ENCODE results near the gene BCAS1. TPM values are rescaled to one million over a fixed set of nuclear protein-coding genes. Genes with fewer than 3 reads are reported as not detected.
A peak's percentile ranks its signal among the peaks of the same experiment; 100 is the strongest.

Gene BCAS1
- total and polyA plus RNA-seq, 10 of the 15 experiments (the other 5 are each of a cell fraction or from before 2014, with no cell fraction given) = 0.21 to 1.4 (median 0.55) TPM

GRCh38 chr20:53922901-53923314 lies 147.5 kb downstream of the BCAS1 start (continued):
- TF ChIP-seq ZBTB11 (CRISPR knock-in tag; IDR thresholded peaks at IDR 0.05) (no peak), YBX1 (IDR thresholded peaks at IDR 0.05) (no peak), HCFC1 (IDR thresholded peaks at IDR 0.05; ENCODE audit: low read length) (no peak), CREM (IDR thresholded peaks at IDR 0.05; ENCODE audit: low read depth) (peak; percentile 70; the same call in 1 of the 2 replicates), SP1 (IDR thresholded peaks at IDR 0.05; ENCODE audit: low read depth, low read length) (peak; percentile 35), ASH2L (IDR thresholded peaks at IDR 0.05; ENCODE audit: borderline replicate concordance, low read depth) (no peak), IKZF1 (conservative IDR thresholded peaks at IDR 0.05) (peak; percentile 96), JUNB (IDR thresholded peaks at IDR 0.05) (peak; percentile 28; the same call in 1 of the 2 replicates), HDAC6 (IDR thresholded peaks at IDR 0.05; ENCODE audit: unreplicated experiment) (no peak), ZNF384 (IDR thresholded peaks at IDR 0.05; ENCODE audit: borderline replicate concordance, low read depth, low read length) (no peak), ZBED1 (IDR thresholded peaks at IDR 0.05; ENCODE audit: borderline replicate concordance) (peak; percentile 67; the same call in 1 of the 2 replicates), ZNF622 (IDR thresholded peaks at IDR 0.05) (no peak), ZNF24 (IDR thresholded peaks at IDR 0.05) (no peak; the same call in 1 of the 2 replicates), NFIC (IDR thresholded peaks at IDR 0.05; ENCODE audit: low read depth, low read length) (peak; percentile 88), EZH2 (IDR thresholded peaks at IDR 0.05; ENCODE audit: borderline replicate concordance, control insufficient read depth, low read depth, low read length) (no peak), BCL3 (IDR thresholded peaks at IDR 0.05; ENCODE audit: borderline replicate concordance, insufficient read depth, low read depth, low read length, poor library complexity, severe bottlenecking) (peak; percentile 72), BRCA1 (IDR thresholded peaks at IDR 0.05; ENCODE audit: low read depth, low read length) (no peak)
- TF ChIP-seq, protein P1, sequence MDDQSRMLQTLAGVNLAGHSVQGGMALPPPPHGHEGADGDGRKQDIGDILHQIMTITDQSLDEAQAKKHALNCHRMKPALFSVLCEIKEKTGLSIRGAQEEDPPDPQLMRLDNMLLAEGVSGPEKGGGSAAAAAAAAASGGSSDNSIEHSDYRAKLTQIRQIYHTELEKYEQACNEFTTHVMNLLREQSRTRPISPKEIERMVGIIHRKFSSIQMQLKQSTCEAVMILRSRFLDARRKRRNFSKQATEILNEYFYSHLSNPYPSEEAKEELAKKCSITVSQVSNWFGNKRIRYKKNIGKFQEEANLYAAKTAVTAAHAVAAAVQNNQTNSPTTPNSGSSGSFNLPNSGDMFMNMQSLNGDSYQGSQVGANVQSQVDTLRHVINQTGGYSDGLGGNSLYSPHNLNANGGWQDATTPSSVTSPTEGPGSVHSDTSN (IDR thresholded peaks at IDR 0.05; ENCODE audit: insufficient replicate concordance, low read depth, low read length) = no peak
- TF ChIP-seq, protein P2, sequence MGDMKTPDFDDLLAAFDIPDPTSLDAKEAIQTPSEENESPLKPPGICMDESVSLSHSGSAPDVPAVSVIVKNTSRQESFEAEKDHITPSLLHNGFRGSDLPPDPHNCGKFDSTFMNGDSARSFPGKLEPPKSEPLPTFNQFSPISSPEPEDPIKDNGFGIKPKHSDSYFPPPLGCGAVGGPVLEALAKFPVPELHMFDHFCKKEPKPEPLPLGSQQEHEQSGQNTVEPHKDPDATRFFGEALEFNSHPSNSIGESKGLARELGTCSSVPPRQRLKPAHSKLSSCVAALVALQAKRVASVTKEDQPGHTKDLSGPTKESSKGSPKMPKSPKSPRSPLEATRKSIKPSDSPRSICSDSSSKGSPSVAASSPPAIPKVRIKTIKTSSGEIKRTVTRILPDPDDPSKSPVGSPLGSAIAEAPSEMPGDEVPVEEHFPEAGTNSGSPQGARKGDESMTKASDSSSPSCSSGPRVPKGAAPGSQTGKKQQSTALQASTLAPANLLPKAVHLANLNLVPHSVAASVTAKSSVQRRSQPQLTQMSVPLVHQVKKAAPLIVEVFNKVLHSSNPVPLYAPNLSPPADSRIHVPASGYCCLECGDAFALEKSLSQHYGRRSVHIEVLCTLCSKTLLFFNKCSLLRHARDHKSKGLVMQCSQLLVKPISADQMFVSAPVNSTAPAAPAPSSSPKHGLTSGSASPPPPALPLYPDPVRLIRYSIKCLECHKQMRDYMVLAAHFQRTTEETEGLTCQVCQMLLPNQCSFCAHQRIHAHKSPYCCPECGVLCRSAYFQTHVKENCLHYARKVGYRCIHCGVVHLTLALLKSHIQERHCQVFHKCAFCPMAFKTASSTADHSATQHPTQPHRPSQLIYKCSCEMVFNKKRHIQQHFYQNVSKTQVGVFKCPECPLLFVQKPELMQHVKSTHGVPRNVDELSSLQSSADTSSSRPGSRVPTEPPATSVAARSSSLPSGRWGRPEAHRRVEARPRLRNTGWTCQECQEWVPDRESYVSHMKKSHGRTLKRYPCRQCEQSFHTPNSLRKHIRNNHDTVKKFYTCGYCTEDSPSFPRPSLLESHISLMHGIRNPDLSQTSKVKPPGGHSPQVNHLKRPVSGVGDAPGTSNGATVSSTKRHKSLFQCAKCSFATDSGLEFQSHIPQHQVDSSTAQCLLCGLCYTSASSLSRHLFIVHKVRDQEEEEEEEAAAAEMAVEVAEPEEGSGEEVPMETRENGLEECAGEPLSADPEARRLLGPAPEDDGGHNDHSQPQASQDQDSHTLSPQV (IDR thresholded peaks at IDR 0.05) = peak; percentile 48; the same call in 1 of the 2 replicates
